GM23338 (cell line): ENCODE data around the gene MAGI1. TPM values are rescaled to one million over a fixed set of nuclear protein-coding genes. Genes with fewer than 3 reads are reported as not detected.

Experiments
- ATAC-seq: fragments of 200-7000 bp; cut with Tn5 transposase; 3 replicates; pipeline ENCODE4 v1.9.1; 2020
- DNase-seq: peaks from one replicate; pipeline ENCODE4 v3.0.0-alpha.2; 2015; ENCODE audit warnings: low spot score
- H2AFZ ChIP-seq: fragments of 200-600 bp; sonication (generic); 2 replicates; pipeline ENCODE4 v1.8.0; 2016; ENCODE audit warnings: antibody characterized with exemption, mild to moderate bottlenecking, moderate library complexity
- H3F3A ChIP-seq: fragments of 200-600 bp; sonication (generic); replicated peaks from 2 replicates; pipeline ENCODE4 v1.8.0; 2017; ENCODE audit warnings: antibody characterized with exemption, mixed run types, low read depth
- H3K27ac ChIP-seq: fragments of 200-600 bp; sonication (generic); 2 replicates; pipeline ENCODE4 v1.6.1; 2016; ENCODE audit warnings: low read depth
- H3K27me3 ChIP-seq: fragments of 200-600 bp; sonication (generic); 2 replicates; pipeline ENCODE4 v1.8.0; 2016; ENCODE audit warnings: mild to moderate bottlenecking, mixed run types, moderate library complexity; ENCODE audit not compliant: insufficient read depth
- H3K36me3 ChIP-seq: fragments of 200-600 bp; sonication (generic); 2 replicates; pipeline ENCODE4 v1.8.0; 2016; ENCODE audit warnings: mild to moderate bottlenecking; ENCODE audit not compliant: insufficient read depth
- H3K4me1 ChIP-seq: fragments of 200-600 bp; sonication (generic); 2 replicates; pipeline ENCODE4 v1.8.0; 2016; ENCODE audit warnings: mild to moderate bottlenecking, moderate library complexity; ENCODE audit not compliant: insufficient read depth
- H3K4me2 ChIP-seq: fragments of 200-600 bp; sonication (generic); 2 replicates; pipeline ENCODE4 v1.7.1; 2017; ENCODE audit warnings: mixed run types
- H3K4me3 ChIP-seq: fragments of 200-600 bp; sonication (generic); 2 replicates; pipeline ENCODE4 v1.6.1; 2016; ENCODE audit warnings: mixed run types
- H3K79me2 ChIP-seq: fragments of 200-600 bp; sonication (generic); replicated peaks from 2 replicates; pipeline ENCODE4 v1.8.0; 2017; ENCODE audit warnings: mild to moderate bottlenecking; ENCODE audit not compliant: insufficient read depth
- H3K9me2 ChIP-seq: fragments of 200-600 bp; sonication (generic); 2 replicates; pipeline ENCODE4 v1.8.0; 2017; ENCODE audit not compliant: insufficient read depth
- H4K20me1 ChIP-seq: fragments of 200-600 bp; sonication (generic); replicated peaks from 2 replicates; pipeline ENCODE4 v1.8.0; 2017; ENCODE audit warnings: mild to moderate bottlenecking; ENCODE audit not compliant: insufficient read depth
- H3K27ac Mint-ChIP-seq: 2 replicates; pipeline ENCODE4 v1.8.0; 2020; ENCODE audit warnings: inconsistent platforms, mild to moderate bottlenecking, moderate library complexity, mixed read lengths
- H3K27me3 Mint-ChIP-seq: 3 replicates; pipeline ENCODE4 v1.8.0; 2022; ENCODE audit warnings: low read depth, mild to moderate bottlenecking, moderate library complexity, mixed read lengths, inconsistent platforms; ENCODE audit not compliant: insufficient read depth, poor library complexity
- H3K36me3 Mint-ChIP-seq: 3 replicates; pipeline ENCODE4 v1.8.0; 2021; ENCODE audit warnings: low read depth, mild to moderate bottlenecking, inconsistent platforms, moderate library complexity, mixed read lengths
- H3K4me1 Mint-ChIP-seq: 3 replicates; pipeline ENCODE4 v1.8.0; 2020; ENCODE audit warnings: mild to moderate bottlenecking, inconsistent platforms, mixed read lengths
- H3K4me3 Mint-ChIP-seq: 3 replicates; pipeline ENCODE4 v1.8.0; 2021; ENCODE audit warnings: moderate library complexity, mild to moderate bottlenecking, inconsistent platforms, mixed read lengths
- H3K9me3 Mint-ChIP-seq: 3 replicates; pipeline ENCODE4 v1.8.0; 2020; ENCODE audit warnings: moderate library complexity, mild to moderate bottlenecking, inconsistent platforms, mixed read lengths
- CREB1 ChIP-seq: fragments of 250-450 bp; sonication (Bioruptor Pico); IDR thresholded peaks from 2 replicates; pipeline ENCODE4 v1.5.0; 2020; ENCODE audit warnings: low read depth, mild to moderate bottlenecking, moderate library complexity
- EZH2 ChIP-seq: fragments of 200-600 bp; sonication (generic); IDR thresholded peaks from one replicate; pipeline ENCODE4 v1.8.0; 2017; ENCODE audit warnings: antibody characterized with exemption, mild to moderate bottlenecking, low read depth; ENCODE audit not compliant: unreplicated experiment
- EZH2phosphoT487 ChIP-seq: fragments of 200-600 bp; sonication (generic); IDR thresholded peaks from one replicate; pipeline ENCODE4 v1.8.1; 2018; ENCODE audit warnings: antibody characterized with exemption; ENCODE audit not compliant: unreplicated experiment
- JUNB ChIP-seq: IDR thresholded peaks from one replicate; pipeline ENCODE4 v1.6.1; 2016; ENCODE audit warnings: antibody characterized with exemption; ENCODE audit not compliant: unreplicated experiment
- NANOG ChIP-seq: IDR thresholded peaks from 2 replicates; pipeline ENCODE4 v1.6.1; 2016; ENCODE audit warnings: antibody characterized with exemption, borderline replicate concordance
- POLR2AphosphoS5 ChIP-seq: IDR thresholded peaks from 2 replicates; pipeline ENCODE4 v1.6.1; 2016; ENCODE audit warnings: antibody characterized with exemption, low read depth
- STAT1 ChIP-seq: IDR thresholded peaks from one replicate; pipeline ENCODE4 v1.6.1; 2016; ENCODE audit warnings: antibody characterized with exemption; ENCODE audit not compliant: unreplicated experiment
- ZNF114 ChIP-seq: fragments of 250-450 bp; sonication (Bioruptor Pico); IDR thresholded peaks from 2 replicates; pipeline ENCODE4 v1.5.0; 2020; ENCODE audit warnings: mild to moderate bottlenecking, moderate library complexity
- ZNF331 ChIP-seq: fragments of 250-450 bp; sonication (Bioruptor Pico); IDR thresholded peaks from 2 replicates; pipeline ENCODE4 v1.5.0; 2020; ENCODE audit warnings: low read depth, mild to moderate bottlenecking, moderate library complexity
- polyA plus RNA-seq: library from polyadenylated mRNA; unstranded; fragments of >200 nt; fragmentation: Nextera tagmentation; extraction: Ambion mirVana; gene quantifications from 2 replicates; pipeline ENCODE4 v1.2.1, GENCODE V29; 2016
- total RNA-seq: library from RNA; depleted of rRNA; stranded (reverse); fragments of >200 nt; shearing (Covaris generic); gene quantifications from 2 replicates; pipeline ENCODE4 v1.2.3, GENCODE V29; 2014
- TF ChIP-seq, protein P1 (sequence below): IDR thresholded peaks from one replicate; pipeline ENCODE4 v1.6.1; 2018; ENCODE audit warnings: antibody characterized with exemption; ENCODE audit not compliant: unreplicated experiment
- TF ChIP-seq, protein P2 (sequence below): IDR thresholded peaks from 2 replicates; pipeline ENCODE4 v1.6.1; 2016; ENCODE audit warnings: antibody characterized with exemption
- TF ChIP-seq, protein P3 (sequence below), 2 experiments: fragments of 200-600 bp in 1 of 2; sonication (generic) in 1 of 2; conservative IDR thresholded peaks; 2 replicates each; pipeline versions ENCODE4 v1.5.1 to v1.6.1; 2016 to 2017; ENCODE audit warnings: antibody characterized with exemption in 2 of 2, low read depth in 2 of 2, mild to moderate bottlenecking in 2 of 2, moderate library complexity in 1 of 2

MAGI1 gene
- total and polyA plus RNA-seq, 2 experiments from 2014 or later = 27.4 to 71.2 TPM

DNA sequence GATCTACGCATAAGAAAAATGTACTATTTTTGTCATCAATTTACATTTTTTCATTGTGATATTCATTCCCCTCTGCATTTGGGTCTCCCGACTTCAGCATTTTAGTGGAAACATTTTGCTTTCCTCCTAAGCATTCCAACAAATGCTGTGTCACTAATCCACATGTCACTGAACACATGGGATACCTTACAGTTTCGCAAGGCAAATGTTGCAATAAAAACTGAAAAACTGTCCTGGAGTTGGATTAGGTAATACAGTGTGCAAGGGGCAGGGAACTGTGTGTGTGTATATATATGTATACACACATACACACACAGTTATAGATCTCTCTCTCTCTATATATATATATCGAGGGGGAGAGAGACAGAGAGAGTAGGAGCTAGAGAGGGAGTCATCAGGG is 632.2 kb downstream of the MAGI1 start:
- TF ChIP-seq, protein P1, sequence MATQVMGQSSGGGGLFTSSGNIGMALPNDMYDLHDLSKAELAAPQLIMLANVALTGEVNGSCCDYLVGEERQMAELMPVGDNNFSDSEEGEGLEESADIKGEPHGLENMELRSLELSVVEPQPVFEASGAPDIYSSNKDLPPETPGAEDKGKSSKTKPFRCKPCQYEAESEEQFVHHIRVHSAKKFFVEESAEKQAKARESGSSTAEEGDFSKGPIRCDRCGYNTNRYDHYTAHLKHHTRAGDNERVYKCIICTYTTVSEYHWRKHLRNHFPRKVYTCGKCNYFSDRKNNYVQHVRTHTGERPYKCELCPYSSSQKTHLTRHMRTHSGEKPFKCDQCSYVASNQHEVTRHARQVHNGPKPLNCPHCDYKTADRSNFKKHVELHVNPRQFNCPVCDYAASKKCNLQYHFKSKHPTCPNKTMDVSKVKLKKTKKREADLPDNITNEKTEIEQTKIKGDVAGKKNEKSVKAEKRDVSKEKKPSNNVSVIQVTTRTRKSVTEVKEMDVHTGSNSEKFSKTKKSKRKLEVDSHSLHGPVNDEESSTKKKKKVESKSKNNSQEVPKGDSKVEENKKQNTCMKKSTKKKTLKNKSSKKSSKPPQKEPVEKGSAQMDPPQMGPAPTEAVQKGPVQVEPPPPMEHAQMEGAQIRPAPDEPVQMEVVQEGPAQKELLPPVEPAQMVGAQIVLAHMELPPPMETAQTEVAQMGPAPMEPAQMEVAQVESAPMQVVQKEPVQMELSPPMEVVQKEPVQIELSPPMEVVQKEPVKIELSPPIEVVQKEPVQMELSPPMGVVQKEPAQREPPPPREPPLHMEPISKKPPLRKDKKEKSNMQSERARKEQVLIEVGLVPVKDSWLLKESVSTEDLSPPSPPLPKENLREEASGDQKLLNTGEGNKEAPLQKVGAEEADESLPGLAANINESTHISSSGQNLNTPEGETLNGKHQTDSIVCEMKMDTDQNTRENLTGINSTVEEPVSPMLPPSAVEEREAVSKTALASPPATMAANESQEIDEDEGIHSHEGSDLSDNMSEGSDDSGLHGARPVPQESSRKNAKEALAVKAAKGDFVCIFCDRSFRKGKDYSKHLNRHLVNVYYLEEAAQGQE = no peak
- TF ChIP-seq CREB1 (CRISPR knock-in tag) (no peak), NANOG (no peak), ZNF114 (CRISPR knock-in tag) (no peak), EZH2phosphoT487 (no peak), POLR2AphosphoS5 (no peak), EZH2 (no peak), JUNB (no peak), ZNF331 (CRISPR knock-in tag) (no peak), STAT1 (no peak)
- TF ChIP-seq, protein P2, sequence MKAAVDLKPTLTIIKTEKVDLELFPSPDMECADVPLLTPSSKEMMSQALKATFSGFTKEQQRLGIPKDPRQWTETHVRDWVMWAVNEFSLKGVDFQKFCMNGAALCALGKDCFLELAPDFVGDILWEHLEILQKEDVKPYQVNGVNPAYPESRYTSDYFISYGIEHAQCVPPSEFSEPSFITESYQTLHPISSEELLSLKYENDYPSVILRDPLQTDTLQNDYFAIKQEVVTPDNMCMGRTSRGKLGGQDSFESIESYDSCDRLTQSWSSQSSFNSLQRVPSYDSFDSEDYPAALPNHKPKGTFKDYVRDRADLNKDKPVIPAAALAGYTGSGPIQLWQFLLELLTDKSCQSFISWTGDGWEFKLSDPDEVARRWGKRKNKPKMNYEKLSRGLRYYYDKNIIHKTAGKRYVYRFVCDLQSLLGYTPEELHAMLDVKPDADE = no peak
- TF ChIP-seq, protein P3, sequence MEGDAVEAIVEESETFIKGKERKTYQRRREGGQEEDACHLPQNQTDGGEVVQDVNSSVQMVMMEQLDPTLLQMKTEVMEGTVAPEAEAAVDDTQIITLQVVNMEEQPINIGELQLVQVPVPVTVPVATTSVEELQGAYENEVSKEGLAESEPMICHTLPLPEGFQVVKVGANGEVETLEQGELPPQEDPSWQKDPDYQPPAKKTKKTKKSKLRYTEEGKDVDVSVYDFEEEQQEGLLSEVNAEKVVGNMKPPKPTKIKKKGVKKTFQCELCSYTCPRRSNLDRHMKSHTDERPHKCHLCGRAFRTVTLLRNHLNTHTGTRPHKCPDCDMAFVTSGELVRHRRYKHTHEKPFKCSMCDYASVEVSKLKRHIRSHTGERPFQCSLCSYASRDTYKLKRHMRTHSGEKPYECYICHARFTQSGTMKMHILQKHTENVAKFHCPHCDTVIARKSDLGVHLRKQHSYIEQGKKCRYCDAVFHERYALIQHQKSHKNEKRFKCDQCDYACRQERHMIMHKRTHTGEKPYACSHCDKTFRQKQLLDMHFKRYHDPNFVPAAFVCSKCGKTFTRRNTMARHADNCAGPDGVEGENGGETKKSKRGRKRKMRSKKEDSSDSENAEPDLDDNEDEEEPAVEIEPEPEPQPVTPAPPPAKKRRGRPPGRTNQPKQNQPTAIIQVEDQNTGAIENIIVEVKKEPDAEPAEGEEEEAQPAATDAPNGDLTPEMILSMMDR (conservative IDR thresholded peaks at IDR 0.05; ENCODE audit: low read depth in 2 of 2) = no peak
- H3K27me3 ChIP-seq = no peaks in the 10 kb centered on the region
- H3K9me2 ChIP-seq = no peaks in the 10 kb centered on the region; the same call in 1 of the 2 replicates
- peaks cover 4% of the 10 kb centered on the region for H3K27me3 Mint-ChIP-seq
- H3K4me1 ChIP-seq = peaks cover 24% of the 10 kb centered on the region
- H3K4me2 ChIP-seq = no peak overlapping the region
- H3K27ac Mint-ChIP-seq = 0 out of 2 replicates have a peak overlapping the region, but pooled peaks have one; percentile 38
- H3K36me3 Mint-ChIP-seq = no peaks in the 10 kb centered on the region
- H3K4me3 ChIP-seq = no peak overlapping the region
- no peak overlapping the region for H3K27ac ChIP-seq
- peaks cover 9% of the 10 kb centered on the region; the same call in 1 of the 2 replicates for H3F3A ChIP-seq
- no peaks in the 10 kb centered on the region for H3K9me3 Mint-ChIP-seq
- no peak for ATAC-seq
- H3K4me1 Mint-ChIP-seq = peaks cover 41% of the 10 kb centered on the region
- no peak overlapping the region for H2AFZ ChIP-seq
- no peak overlapping the region for H3K4me3 Mint-ChIP-seq
- no peaks in the 10 kb centered on the region for H4K20me1 ChIP-seq
- no peaks in the 10 kb centered on the region for H3K79me2 ChIP-seq
- no peak for DNase-seq
- no peaks in the 10 kb centered on the region for H3K36me3 ChIP-seq
